ENCODE results near the gene LDLRAD4.

The LDLRAD4 gene

GRCh38 chr18:13542520-13542847, 323.9 kb downstream of the LDLRAD4 start:
- TF ChIP-seq OSR1 (CRISPR knock-in tag; IDR thresholded peaks at IDR 0.05): no peak
- TF ChIP-seq SNAI2 (CRISPR knock-in tag; IDR thresholded peaks at IDR 0.05): no peak
- TF ChIP-seq PPARA (CRISPR knock-in tag; IDR thresholded peaks at IDR 0.05; ENCODE audit: borderline replicate concordance): no peak
- no peak for TF ChIP-seq CREB5 (CRISPR knock-in tag; IDR thresholded peaks at IDR 0.05; ENCODE audit: low read depth)
- no peak for TF ChIP-seq RARB (CRISPR knock-in tag; IDR thresholded peaks at IDR 0.05)
- no peak for ATAC-seq

- ATAC-seq: no peak
- TF ChIP-seq TCF4 (CRISPR knock-in tag; IDR thresholded peaks at IDR 0.05; ENCODE audit: borderline replicate concordance) (no peak), CSRNP3 (CRISPR knock-in tag; IDR thresholded peaks at IDR 0.05) (no peak), TOX (CRISPR knock-in tag; IDR thresholded peaks at IDR 0.05; ENCODE audit: borderline replicate concordance) (no peak), ZNF8 (CRISPR knock-in tag; IDR thresholded peaks at IDR 0.05) (no peak), ISL1 (CRISPR knock-in tag; IDR thresholded peaks at IDR 0.05) (no peak), CREB5 (CRISPR knock-in tag; IDR thresholded peaks at IDR 0.05; ENCODE audit: low read depth) (no peak), ESRRG (CRISPR knock-in tag; IDR thresholded peaks at IDR 0.05) (no peak)
These were observed 324.6 kb downstream of the LDLRAD4 start for GRCh38 chr18:13543144-13543543.

GRCh38 chr18:13543811-13544732, 325.5 kb downstream of the LDLRAD4 start:
- no peak for ATAC-seq

More at GRCh38 chr18:13543811-13544732, 325.5 kb downstream of the LDLRAD4 start:
- TF ChIP-seq RARB (CRISPR knock-in tag; IDR thresholded peaks at IDR 0.05) (no peak), PPARA (CRISPR knock-in tag; IDR thresholded peaks at IDR 0.05; ENCODE audit: borderline replicate concordance) (no peak), OSR1 (CRISPR knock-in tag; IDR thresholded peaks at IDR 0.05) (no peak), ESRRG (CRISPR knock-in tag; IDR thresholded peaks at IDR 0.05) (no peak), ZNF8 (CRISPR knock-in tag; IDR thresholded peaks at IDR 0.05) (no peak), ZC3H10 (CRISPR knock-in tag; IDR thresholded peaks at IDR 0.05) (no peak), SNAI2 (CRISPR knock-in tag; IDR thresholded peaks at IDR 0.05) (no peak), CREB5 (CRISPR knock-in tag; IDR thresholded peaks at IDR 0.05; ENCODE audit: low read depth) (no peak), BACH2 (CRISPR knock-in tag; IDR thresholded peaks at IDR 0.05; ENCODE audit: borderline replicate concordance) (no peak), TSHZ2 (CRISPR knock-in tag; IDR thresholded peaks at IDR 0.05) (no peak), TOX (CRISPR knock-in tag; IDR thresholded peaks at IDR 0.05; ENCODE audit: borderline replicate concordance) (no peak), ARNTL (CRISPR knock-in tag; IDR thresholded peaks at IDR 0.05; ENCODE audit: borderline replicate concordance, low read depth) (no peak)

Measured in SK-N-SH treated with all-trans-retinoic acid at 6 μM for 48 hours (cell line).